OCI-LY1 (cell line): ENCODE measurements around the gene ARAF.

ENCODE experiments used
- EZH2 ChIP-seq: fragments of 200-600 bp; sonication (generic), shearing (Covaris generic); IDR thresholded peaks from 2 replicates; pipeline ENCODE4 v1.8.0; 2017; ENCODE audit warnings: borderline replicate concordance, mixed run types, mild to moderate bottlenecking, antibody characterized with exemption, low read length, moderate library complexity, mixed read lengths
- TF ChIP-seq, protein P1 (sequence below): fragments of 200-600 bp; sonication (generic), shearing (Covaris generic); IDR thresholded peaks from 2 replicates; pipeline ENCODE4 v1.5.1; 2017; ENCODE audit warnings: mild to moderate bottlenecking, antibody characterized with exemption, low read length, moderate library complexity, mixed read lengths

DNA sequence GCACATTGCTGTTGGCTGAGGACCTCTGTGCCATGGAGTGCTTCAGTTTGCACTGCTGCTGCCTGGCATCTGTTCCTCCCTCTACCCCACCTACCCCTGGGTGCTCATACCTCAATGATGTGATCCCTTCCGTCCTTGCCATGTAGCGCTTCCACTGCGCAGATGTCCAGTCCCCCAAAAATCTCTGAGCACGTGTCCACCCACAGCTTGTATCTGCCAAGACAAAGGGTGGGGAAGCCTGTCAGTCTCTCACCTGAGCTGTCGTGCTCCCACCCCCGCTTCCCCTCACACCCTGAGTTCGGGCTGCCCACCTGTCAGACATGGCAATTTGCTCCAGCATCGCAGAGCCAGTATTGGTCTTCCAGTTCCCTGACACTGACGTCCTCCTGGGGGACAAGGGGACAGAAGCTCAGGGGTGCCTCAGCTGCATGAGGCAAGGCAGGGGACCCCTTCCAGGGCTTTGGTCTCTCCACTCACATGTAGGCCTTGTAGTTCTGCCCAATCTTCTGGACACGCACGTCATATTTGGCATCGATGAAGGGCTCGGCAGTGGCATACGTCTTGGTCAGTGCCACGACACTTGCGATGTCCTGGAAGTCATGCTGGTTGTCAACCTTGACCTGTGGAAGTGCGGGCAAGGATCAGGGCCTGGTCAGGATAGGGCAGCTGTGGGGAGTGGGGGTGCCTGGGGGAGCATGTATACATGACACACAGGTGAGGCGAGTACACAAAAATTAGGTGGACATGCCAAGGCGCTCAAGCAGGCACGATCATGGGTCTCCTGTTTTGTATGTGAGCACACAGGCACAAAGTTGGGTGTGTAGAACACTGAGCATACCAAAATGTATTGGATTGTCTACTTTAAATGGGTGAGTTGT is 15.3 kb downstream of the ARAF start:
- TF ChIP-seq, protein P1, sequence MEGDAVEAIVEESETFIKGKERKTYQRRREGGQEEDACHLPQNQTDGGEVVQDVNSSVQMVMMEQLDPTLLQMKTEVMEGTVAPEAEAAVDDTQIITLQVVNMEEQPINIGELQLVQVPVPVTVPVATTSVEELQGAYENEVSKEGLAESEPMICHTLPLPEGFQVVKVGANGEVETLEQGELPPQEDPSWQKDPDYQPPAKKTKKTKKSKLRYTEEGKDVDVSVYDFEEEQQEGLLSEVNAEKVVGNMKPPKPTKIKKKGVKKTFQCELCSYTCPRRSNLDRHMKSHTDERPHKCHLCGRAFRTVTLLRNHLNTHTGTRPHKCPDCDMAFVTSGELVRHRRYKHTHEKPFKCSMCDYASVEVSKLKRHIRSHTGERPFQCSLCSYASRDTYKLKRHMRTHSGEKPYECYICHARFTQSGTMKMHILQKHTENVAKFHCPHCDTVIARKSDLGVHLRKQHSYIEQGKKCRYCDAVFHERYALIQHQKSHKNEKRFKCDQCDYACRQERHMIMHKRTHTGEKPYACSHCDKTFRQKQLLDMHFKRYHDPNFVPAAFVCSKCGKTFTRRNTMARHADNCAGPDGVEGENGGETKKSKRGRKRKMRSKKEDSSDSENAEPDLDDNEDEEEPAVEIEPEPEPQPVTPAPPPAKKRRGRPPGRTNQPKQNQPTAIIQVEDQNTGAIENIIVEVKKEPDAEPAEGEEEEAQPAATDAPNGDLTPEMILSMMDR, result no peak
- TF ChIP-seq EZH2, result no peak
